GM19452 (cell line): ENCODE data around the gene LAMB1.

Experiments used
- ATAC-seq: cut with Tn5 transposase; IDR thresholded peaks from one replicate; pipeline ENCODE4 v1.9.1; 2021; ENCODE audit not compliant: unreplicated experiment

Gene LAMB1

DNA sequence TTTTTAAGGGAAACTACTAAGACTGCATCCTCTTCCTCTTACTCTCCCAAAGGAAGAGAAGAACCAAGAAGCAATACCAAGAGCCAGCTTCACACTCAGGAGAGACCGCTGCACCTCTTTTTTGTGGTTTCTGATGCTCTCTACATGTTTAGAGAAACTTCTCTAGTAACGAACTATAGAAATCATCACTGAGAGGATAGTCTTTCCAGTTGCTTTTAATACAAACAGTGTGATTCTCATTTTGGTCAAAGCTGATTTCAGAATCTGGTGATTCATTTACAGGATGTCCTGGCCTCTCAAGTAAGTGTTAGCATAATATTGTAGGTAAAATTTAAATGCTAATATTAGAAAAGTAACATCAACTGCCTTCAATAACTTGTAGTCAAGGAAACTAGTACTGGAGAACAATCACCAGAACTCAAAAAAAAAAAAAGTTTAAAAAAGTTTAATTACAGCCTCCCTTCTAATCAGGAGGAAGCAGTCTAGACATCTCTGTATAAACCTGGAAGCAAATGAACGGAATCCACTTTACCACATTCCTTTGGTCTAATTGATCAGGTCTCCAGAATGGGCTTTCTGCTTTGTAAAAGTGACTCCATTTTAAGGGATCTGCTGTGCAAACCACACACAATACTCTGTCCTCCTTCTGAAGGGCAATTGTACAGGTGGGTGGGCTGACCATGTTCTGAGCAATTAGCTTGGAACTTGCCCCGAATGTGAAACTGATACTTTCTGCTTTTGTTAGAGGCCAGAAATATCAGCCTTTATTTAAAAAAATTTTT is 3.0 kb downstream of the LAMB1 start:
- no peak for ATAC-seq

DNA sequence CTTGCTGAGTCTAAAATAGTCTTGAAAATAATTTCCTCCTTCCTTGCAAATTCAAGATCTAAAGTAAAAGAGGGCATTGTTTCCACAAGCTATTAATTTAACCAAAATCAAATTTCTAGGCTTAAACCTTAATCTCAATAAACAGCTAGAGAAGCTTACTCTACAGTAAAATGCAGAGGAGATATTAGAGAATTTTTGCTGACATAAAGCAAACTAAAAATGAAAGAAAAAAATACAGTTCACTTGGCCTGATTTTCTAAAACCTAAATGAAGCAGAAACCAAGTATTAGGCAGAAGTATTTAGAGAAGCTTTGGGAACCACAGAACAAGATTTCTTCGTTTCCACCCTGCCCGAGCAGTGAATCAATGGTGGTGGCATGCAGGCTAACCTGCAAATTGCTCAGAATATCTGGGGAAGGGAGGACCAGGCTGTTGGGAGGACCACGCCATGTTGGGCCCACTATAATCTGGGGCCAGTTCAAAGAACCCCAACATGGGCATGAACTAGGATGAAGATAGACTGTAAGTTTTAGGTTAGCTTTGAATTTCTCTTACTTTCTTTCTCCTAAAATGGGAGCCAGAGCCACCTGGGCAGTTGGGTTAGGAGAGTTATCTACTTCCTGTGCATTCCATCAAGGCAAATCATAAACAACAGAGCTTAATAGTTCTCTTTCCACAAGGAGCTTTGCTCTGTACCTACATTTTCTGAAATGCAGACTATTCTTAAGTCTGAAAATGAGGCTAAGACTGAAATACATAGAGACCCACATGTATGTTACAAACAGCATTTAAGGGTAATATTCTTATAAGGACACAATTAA is 4.1 kb downstream of the LAMB1 start:
- no peak for ATAC-seq

DNA sequence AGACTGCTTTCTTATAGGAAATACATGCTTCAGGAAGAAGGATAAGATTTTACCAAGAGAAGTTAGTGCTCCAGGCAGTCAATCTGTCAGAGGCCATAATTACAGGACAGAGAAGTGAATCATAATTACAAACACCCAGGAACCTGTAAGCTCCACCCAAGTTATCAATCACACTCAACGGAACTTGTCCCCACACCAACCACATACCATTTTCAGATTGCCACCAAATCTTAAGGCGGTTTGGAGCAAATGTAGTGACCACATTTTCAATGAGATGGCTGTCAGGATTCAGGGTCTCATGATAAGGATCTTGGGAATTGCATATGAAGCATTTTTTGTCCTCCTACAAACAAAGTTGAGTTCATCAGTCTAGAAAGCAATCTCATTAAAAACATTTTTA is 4.8 kb downstream of the LAMB1 start:
- no peak for ATAC-seq

DNA sequence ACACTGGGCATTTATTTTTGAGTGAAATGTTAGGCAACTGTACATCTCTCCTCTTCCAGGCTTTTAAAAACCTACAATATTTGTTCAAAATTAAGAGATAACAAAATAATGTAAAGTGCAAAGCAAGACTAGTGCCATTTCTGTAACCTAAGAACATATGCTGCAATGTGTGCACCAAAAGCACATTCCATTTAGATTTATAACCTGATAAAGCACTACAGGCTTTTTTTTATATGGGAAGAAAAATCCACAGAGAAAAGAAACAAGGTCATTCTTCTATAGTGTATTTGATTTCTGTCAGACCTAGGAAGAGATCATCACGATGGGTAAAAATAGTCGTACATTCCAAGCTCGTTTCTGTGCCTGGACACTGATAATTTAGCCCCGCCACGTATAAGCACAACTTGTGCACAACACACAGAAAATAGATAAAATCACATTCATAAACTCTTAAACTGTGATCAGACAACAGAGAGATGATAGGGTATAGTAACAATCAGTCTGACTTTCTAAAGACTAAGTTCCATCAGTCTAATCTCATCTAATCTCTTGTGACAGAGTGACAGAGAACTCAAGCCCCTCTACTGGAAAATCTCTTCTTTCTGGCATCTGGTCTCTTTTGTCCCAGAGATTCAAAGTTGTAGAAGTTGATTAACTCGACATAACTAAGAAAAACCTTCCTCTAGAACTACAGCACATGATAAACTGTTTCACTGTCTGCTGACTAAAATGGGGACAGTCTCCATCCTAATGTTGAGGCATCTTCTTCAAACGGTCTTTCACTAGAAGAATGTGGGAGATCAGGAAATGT is 6.7 kb downstream of the LAMB1 start:
- no peak for ATAC-seq

DNA sequence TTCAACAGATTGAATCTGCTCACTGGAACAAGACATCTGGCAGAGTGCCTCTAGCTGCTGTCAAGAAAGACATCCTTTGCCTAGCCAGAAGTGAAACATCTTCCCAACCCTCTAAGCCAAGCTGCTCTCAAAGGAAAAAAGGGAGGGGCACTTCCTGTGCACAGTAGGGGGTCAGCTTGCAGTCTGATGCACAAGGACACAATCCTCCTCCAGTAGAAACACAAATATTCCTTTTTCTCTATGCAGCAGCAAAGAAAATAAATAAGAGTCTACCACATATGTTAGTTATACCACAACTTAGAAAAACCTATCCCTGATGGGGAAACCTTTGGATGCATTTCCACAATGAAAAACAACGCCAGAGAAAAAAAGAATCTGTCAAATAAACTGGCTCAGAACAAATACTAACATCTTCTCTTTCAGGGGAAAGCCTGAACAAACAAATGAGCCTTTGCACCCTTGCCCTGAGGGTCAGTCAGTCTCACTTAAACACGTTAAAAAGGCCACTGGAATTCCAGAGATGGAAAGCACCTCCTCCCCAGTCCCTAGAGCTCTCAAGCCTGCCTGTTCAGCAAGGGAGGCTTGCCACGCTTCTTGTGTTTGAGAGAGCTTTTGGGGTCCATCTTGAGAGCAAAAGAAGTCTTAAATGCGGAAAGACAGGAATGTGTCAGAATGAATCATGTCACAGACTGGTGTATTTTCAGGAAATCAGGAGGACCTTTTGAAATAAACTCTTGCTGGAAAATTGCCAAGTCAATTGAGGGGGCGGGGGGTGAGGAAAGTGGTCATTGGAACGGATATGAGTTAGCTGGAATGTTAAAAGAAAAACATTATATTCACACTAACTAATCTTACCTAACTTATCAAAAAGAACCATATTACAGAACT is 7.5 kb downstream of the LAMB1 start:
- no peak for ATAC-seq

DNA sequence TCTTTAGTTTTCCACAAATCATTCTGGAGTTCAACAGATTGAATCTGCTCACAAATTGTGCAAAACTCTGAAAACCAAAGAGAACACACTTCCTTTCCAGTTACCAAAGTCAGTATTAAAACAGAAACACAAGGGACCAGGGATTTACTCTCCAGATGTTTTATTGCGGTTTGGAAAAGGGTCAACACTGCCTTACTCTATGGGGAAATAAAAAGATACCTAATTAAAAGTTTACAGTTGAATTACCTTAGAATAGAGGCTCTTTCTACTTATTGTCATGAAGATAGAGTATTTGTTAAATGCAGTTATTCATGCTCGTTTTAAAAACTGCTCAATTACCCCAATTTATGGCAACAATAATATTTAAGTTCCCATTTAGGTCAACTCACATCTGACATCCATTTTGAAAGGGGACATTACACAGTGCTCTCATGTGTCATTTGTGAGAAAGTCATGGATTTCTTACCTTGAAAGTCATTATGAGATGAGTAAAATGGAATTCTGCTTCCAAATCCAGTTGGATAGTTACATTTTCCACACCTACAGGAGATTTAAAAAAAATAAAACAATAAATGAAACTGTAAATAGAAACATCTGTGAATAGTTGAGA is 8.4 kb downstream of the LAMB1 start:
- no peak for ATAC-seq

DNA sequence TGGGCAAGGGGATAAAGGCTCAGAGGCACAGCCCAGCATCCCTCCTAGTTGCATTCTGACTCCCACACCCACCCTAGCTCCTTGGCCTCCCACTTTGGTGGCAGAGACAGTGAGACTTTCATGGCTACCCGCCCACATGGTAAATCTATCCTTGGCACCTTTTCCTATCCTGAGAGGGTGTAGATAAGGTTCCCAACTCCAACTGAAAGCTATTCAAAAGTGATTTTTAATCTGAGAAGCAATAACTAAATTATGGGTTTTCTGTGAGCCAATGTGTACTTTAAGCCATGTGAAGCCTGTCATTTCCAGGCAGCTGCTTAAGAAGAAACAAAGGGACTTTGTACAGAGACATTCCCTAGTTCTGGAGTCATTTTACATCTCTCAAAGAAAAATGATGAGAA is 9.1 kb downstream of the LAMB1 start:
- ATAC-seq: no peak

DNA sequence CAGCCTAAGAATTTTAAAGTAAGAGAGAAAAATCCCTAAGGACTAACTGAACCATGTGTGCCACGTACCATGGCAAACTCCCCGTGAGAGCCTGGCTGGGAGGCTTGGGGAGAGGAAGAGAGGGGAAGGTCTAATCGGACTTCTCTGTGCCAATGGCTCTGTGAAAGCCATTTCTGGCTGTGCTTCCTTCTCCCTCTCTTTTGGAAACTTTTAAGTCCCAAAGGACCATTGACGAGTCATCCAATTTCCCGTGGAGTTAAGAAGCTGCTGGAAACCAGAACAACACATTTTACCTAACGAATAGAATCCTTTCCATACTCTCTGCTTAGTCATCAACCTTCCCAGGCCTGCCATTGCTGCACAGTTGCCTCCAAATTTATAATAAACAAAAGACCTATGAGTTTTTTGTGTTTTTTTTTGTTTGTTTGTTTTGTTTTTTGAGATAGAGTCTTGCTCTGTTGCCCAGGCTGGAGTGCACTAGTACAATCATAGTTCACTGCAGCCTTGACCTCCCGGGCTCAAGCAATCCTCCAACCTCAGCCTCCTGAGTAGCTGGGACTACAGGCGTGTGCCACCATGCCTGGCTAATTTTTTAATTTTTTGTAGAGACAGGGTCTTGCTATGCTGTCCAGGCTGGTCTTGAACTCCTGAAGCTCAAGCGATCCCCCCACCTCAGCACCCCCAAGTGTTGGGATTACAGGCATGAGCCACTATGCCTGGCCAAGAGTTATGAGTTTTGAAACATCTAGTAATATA is 13.2 kb downstream of the LAMB1 start:
- no peak for ATAC-seq

DNA sequence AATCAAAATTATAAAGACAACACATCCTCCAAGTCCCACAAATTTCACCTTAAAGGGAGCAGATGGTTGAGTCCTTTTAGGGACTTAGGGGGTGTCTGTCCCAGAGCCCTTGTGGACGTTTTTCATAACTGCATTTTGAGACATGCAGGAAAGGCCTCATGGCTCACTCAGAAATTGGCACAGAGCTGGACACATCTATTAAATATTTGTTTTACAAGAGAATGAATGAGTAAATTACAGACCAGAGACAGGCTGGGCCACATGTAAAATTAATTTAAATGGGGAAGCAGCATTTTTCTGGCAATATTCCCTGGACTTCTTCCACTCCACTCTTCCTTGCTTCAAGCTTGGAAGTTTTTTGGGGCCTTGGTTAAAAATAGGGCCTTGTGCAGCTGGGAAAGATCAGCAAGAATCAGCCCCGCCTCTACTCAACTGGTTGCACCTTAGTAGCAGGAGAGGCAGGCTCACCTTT is 20.0 kb downstream of the LAMB1 start:
- no peak for ATAC-seq

DNA sequence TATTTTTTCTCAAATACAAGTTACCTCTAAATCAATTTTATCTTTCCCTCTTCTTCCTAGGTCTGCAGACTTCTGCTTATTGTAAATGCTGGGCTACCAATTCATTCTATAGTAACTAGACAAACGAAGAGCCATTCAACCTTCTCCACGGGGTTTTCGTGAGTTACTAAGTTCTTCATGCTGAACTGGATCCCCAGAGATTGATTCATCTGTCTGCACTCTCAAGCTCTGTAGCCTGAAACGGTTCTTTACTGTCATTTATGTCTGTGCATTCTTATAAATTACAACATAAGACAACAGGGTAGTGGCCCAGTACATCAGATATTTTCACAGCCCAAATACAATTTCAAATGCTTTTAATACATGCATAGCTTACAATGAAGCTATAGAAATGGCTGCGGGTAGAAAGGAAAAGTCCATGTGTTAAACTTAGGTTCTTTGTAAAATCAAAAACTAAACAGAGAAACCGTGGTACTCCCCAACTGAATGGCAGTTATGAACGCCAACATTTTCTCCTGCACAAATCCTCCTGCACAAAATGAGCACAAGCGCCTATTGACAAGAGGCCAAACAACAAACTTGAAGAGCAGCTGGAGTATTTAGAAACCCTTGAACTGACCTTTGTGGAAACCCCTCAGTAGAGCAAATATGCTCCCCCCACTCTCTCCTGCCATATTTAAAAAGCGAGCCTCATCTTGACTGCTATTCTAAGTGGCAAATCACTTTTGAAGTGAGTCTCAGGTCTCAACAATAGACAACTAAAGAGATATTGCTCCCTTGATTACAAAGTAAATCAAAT is 20.7 kb downstream of the LAMB1 start:
- ATAC-seq: no peak

DNA sequence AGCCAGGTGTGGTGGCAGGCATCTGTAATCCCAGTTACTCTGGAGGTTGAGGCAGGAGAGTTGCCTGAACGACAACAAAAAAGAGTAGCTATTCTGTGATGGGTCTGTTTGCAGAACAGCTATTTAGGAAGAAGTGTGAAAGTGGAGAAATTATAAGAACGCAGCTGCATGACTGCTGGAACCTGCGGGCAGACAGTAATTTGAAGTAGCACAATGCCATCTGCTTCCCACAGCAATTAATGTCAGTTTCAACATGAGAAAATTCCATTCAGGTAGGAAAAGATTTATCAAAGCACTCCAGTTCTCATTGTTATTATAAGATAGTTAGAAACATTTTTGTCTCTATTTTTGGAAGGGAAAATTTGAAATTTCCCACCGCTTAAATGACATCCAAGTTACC is 21.5 kb downstream of the LAMB1 start:
- ATAC-seq: no peak

DNA sequence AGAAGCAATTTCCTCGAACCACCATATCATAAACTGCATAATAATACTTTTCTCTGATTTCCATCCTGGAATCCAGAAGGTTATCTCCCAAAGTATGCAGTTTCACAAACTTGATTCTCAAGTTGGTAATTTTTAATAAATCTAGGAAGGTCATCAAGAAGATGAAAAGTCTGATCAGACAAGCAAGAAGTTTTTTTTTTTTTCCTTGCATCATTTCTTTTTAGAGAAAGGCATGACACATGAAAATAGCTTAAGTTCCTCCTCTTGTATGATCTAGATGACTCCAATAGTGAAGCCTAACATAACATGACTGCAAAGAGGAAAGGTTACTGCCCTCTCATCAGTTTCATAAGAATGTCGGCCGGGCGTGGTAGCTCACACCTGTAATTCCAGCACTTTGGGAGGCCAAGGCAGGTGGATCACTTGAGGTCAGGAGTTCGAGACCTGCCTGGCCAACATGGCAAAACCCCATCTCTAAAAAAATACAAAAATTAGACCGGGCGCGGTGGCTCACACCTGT is 22.2 kb downstream of the LAMB1 start:
- ATAC-seq: no peak

DNA sequence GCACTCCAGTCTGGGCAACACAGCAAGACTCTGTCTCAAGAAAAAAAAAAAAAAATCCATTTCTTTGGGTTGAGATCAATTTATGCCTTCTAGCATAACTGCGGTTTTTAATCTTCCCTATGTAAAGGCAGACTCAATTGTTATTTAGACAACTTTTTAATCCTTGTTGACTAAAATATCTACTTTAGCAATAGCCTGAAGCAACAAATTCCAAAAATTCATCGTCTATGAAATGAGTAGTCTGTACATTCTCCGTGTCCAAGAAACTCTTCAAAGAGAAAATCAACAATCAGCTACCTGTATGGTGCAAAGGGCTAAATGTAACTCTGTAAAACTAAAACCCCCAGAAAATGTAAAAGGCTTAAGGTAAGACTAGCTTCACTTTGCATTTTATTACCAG is 22.8 kb downstream of the LAMB1 start:
- no peak for ATAC-seq

DNA sequence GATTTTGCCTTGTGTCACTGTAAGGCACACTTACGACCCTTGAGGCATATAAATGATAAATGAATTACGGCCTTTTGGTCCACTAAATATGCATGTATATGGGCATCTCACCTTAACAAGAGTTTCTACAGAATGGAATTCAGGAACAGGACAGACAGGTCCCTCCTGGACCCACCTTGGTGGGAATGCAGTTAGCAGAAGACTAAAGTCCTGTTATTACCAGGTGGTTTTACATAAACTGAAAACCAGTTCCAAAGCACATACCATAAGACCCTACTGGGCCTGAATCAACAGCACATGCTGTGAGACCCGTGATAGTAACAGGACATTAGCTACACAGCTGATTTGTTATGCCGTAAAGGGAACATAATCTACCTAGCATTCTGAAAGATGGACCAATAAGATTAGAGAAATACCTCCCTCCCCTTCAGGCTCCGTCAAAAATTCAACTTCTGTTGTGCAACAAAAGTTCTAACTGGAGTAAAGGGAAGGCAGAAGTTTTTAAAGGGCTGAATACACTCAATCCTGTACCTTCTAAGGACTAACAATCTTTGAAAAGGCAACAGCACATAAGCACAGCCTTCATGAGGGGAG is 24.0 kb downstream of the LAMB1 start:
- ATAC-seq: no peak

DNA sequence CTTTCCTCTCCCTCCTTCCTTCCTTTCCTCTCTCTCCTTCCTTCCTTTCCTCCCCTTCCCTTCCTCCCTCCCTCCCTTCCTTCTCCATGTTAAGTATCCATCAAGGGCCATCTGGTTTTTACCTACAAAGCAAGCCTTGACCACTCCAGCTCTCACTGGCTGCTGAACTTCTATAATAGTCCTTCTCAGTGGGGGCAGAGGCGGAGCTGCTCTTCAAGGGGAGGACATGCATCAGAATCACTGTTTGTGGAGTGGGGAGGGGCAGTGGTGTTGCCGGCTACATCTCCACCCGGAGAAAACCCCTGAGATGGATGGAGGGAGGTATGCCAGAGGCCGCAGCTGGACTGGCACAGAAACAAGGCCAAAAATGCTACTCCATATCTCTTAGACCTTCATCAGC is 25.9 kb downstream of the LAMB1 start:
- no peak for ATAC-seq

DNA sequence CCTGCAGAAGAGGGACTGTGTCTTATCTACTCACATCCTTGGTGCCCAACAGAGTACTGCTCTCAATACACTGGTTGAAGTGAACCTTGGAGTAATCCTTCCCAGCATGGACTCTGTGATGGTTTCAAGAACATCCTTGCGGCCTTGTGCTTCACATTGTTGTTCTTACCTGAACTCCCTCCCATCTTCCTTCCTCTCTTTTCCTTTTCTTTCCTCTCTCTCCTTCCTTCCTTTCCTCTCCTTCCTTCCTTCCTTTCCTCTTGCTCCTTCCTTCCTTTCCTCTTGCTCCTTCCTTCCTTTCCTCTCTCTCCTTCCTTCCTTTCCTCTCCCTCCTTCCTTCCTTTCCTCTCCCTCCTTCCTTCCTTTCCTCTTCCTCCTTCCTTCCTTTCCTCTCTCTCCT is 26.3 kb downstream of the LAMB1 start:
- ATAC-seq: no peak

DNA sequence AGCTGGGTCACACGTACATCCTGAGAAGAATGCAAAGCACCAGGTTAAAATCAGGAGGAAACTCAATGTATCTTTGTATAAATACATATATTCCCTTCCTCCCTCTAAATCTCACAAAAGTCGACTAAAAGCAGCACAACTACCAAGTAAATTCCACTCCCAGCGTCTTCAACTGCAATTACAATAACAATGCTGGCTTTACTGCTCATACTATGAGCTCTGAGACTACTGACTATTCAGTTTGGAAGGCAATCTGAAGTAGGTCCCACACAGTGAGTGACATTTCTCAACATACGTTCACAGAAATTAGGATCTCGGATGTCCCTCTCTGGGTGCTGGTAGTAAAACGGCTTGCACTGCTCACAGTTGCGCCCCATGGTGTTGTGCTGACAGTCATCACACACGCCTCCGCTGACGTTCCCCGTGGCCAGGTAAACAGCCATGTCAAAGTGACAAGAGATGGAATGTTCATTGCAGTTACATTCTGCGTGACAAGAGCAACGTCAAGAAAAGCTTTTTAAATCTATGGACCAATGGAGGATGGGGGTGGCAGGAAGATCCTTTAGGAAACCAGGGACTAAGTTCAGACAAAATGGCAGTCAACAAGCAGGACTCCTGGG is 27.5 kb downstream of the LAMB1 start:
- ATAC-seq: no peak

DNA sequence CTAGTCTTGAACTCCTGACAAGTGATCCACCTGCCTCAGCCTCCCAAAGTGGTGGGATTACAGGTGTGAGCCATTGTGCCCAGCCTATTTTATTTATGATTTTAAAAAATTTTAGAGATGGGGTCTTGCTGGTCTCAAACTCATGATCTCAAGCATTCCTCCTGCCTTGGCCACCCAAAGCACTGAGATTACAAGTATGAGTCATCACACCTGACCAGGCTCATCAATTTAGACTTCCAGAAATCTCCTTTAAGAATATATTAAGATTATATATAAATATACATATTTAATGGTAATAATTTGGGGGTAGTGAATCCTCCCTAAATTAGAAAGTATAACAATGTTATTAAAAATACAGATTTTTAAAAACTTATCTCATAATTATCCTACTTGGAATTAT is 29.1 kb downstream of the LAMB1 start:
- ATAC-seq: no peak
